ENCODE measurements around the gene PDE4D. TPM values are rescaled to one million over a fixed set of nuclear protein-coding genes. Genes with fewer than 3 reads are reported as not detected.

PDE4D gene
- total RNA-seq, 1 experiment from 2014 or later: 2.4 TPM

GRCh38 chr5:59779453-59779852, 114.1 kb downstream of the PDE4D start:
- no peaks in the 10 kb centered on the region for H3K36me3 ChIP-seq (ENCODE audit: control insufficient read depth, insufficient read depth, low read length)
- TF ChIP-seq, protein P1, sequence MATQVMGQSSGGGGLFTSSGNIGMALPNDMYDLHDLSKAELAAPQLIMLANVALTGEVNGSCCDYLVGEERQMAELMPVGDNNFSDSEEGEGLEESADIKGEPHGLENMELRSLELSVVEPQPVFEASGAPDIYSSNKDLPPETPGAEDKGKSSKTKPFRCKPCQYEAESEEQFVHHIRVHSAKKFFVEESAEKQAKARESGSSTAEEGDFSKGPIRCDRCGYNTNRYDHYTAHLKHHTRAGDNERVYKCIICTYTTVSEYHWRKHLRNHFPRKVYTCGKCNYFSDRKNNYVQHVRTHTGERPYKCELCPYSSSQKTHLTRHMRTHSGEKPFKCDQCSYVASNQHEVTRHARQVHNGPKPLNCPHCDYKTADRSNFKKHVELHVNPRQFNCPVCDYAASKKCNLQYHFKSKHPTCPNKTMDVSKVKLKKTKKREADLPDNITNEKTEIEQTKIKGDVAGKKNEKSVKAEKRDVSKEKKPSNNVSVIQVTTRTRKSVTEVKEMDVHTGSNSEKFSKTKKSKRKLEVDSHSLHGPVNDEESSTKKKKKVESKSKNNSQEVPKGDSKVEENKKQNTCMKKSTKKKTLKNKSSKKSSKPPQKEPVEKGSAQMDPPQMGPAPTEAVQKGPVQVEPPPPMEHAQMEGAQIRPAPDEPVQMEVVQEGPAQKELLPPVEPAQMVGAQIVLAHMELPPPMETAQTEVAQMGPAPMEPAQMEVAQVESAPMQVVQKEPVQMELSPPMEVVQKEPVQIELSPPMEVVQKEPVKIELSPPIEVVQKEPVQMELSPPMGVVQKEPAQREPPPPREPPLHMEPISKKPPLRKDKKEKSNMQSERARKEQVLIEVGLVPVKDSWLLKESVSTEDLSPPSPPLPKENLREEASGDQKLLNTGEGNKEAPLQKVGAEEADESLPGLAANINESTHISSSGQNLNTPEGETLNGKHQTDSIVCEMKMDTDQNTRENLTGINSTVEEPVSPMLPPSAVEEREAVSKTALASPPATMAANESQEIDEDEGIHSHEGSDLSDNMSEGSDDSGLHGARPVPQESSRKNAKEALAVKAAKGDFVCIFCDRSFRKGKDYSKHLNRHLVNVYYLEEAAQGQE (IDR thresholded peaks at IDR 0.05; ENCODE audit: insufficient read depth in 1 of 2, low read depth in 2 of 2, low read length in 1 of 2): no peak
- no peak for TF ChIP-seq CTCF (IDR thresholded peaks at IDR 0.05)
- no peak for TF ChIP-seq SIN3A (IDR thresholded peaks at IDR 0.05; ENCODE audit: borderline replicate concordance, insufficient read depth, low read depth, low read length)
- TF ChIP-seq POLR2AphosphoS5 (IDR thresholded peaks at IDR 0.05; ENCODE audit: low read depth, low read length): no peak
- no peak for TF ChIP-seq TCF7L2 (IDR thresholded peaks at IDR 0.05; ENCODE audit: low read depth, low read length)
- CTCF ChIA-PET: no interaction called here
- no TSS peak for BruUV-seq (replicated peaks)
- no peaks in the 10 kb centered on the region for H3K4me1 ChIP-seq (ENCODE audit: control insufficient read depth, insufficient read depth, low read length)
- ATAC-seq (no peak), DNase-seq (ENCODE audit: low read depth, low spot score) (no peak)
- intact Hi-C loops (cut with micrococcal nuclease; ENCODE audit: unreplicated experiment) (no loop called here), in situ Hi-C loops (cut with HindIII; ENCODE audit: low pct_unique_long_range_greater_than_20kb, low sequenced_read_pairs) (no loop called here)
- POLR2A ChIA-PET: no interaction called here
- no peak overlapping the region for H3K27ac ChIP-seq (ENCODE audit: low read length)
- no peak overlapping the region for H3K4me3 ChIP-seq (ENCODE audit: low read depth in 2 of 2, low read length in 2 of 2)
- no peaks in the 10 kb centered on the region for H3K27me3 ChIP-seq (ENCODE audit: control insufficient read depth, insufficient read depth, low read length)
- H3K9me3 ChIP-seq (ENCODE audit: control insufficient read depth, insufficient read depth, low read depth, low read length): no peaks in the 10 kb centered on the region

GRCh38 chr5:59777028-59777427, 116.5 kb downstream of the PDE4D start:
- Histone ChIP-seq H3K27me3 (ENCODE audit: control insufficient read depth, insufficient read depth, low read length) (no peaks in the 10 kb centered on the region), H3K4me3 (ENCODE audit: low read depth in 2 of 2, low read length in 2 of 2) (no peak overlapping the region), H3K27ac (ENCODE audit: low read length) (no peak overlapping the region), H3K4me1 (ENCODE audit: control insufficient read depth, insufficient read depth, low read length) (no peaks in the 10 kb centered on the region), H3K36me3 (ENCODE audit: control insufficient read depth, insufficient read depth, low read length) (no peaks in the 10 kb centered on the region), H3K9me3 (ENCODE audit: control insufficient read depth, insufficient read depth, low read depth, low read length) (no peaks in the 10 kb centered on the region)
- CTCF ChIA-PET: no interaction called here
- TF ChIP-seq TCF7L2 (IDR thresholded peaks at IDR 0.05; ENCODE audit: low read depth, low read length) (no peak), SIN3A (IDR thresholded peaks at IDR 0.05; ENCODE audit: borderline replicate concordance, insufficient read depth, low read depth, low read length) (no peak), POLR2AphosphoS5 (IDR thresholded peaks at IDR 0.05; ENCODE audit: low read depth, low read length) (no peak), CTCF (IDR thresholded peaks at IDR 0.05) (no peak)
- TF ChIP-seq, protein P1 (IDR thresholded peaks at IDR 0.05; ENCODE audit: insufficient read depth in 1 of 2, low read depth in 2 of 2, low read length in 1 of 2): no peak
- intact Hi-C loops (cut with micrococcal nuclease; ENCODE audit: unreplicated experiment): no loop called here
- ATAC-seq (no peak), DNase-seq (ENCODE audit: low read depth, low spot score) (no peak)
- POLR2A ChIA-PET: no interaction called here
- in situ Hi-C loops (cut with HindIII; ENCODE audit: low pct_unique_long_range_greater_than_20kb, low sequenced_read_pairs): no loop called here
- BruUV-seq (replicated peaks): no TSS peak
